GM15510 (cell line): Measurements from ENCODE around the gene BPIFB1.

Experiments used
- POLR2A ChIP-seq: IDR thresholded peaks from 3 replicates; pipeline ENCODE4 v1.6.1; 2011; ENCODE audit warnings: borderline replicate concordance; ENCODE audit not compliant: insufficient read length; ENCODE audit errors: extremely low read depth

BPIFB1 gene

GRCh38 chr20:33255005-33255404 is 28.0 kb upstream of the BPIFB1 start:
- no peak for TF ChIP-seq POLR2A

- TF ChIP-seq POLR2A: no peak
Measured at GRCh38 chr20:33257237-33257636, 25.8 kb upstream of the BPIFB1 start.

GRCh38 chr20:33259371-33259770 is 23.6 kb upstream of the BPIFB1 start:
- no peak for TF ChIP-seq POLR2A

- no peak for TF ChIP-seq POLR2A
Measured at GRCh38 chr20:33261465-33261864, 21.5 kb upstream of the BPIFB1 start.

- no peak for TF ChIP-seq POLR2A
Measured at GRCh38 chr20:33262658-33263065, 20.4 kb upstream of the BPIFB1 start.

- TF ChIP-seq POLR2A: no peak
Measured at GRCh38 chr20:33263784-33264183, 19.2 kb upstream of the BPIFB1 start.

GRCh38 chr20:33267701-33268100 is 15.3 kb upstream of the BPIFB1 start:
- no peak for TF ChIP-seq POLR2A

GRCh38 chr20:33272155-33272873 is 10.7 kb upstream of the BPIFB1 start:
- no peak for TF ChIP-seq POLR2A

- TF ChIP-seq POLR2A: no peak
Measured at GRCh38 chr20:33273117-33273851, 9.7 kb upstream of the BPIFB1 start.

GRCh38 chr20:33275215-33275614 is 7.8 kb upstream of the BPIFB1 start:
- no peak for TF ChIP-seq POLR2A

GRCh38 chr20:33275871-33276270 is 7.1 kb upstream of the BPIFB1 start:
- TF ChIP-seq POLR2A: no peak

GRCh38 chr20:33276303-33277113 is 6.5 kb upstream of the BPIFB1 start:
- TF ChIP-seq POLR2A: no peak

- TF ChIP-seq POLR2A: no peak
Measured at GRCh38 chr20:33277471-33278441, 5.3 kb upstream of the BPIFB1 start.

- no peak for TF ChIP-seq POLR2A
Measured at GRCh38 chr20:33278700-33279099, 4.3 kb upstream of the BPIFB1 start.
